Fibroblast of skin of left biceps (primary cell): ENCODE results near the gene PRAMEF20.
"Not testable (repeated sequence)": the region's sequence is repeated elsewhere in the genome, so short reads cannot be mapped to it uniquely, and the experiment has no call there.

Experiments used
- DNase-seq, 2 experiments: peaks; one replicate each; pipeline ENCODE4 v3.0.0-alpha.2; 2013; ENCODE audit warnings: low read depth in 2 of 2

The PRAMEF20 gene

GRCh38 chr1:13410150-13410549 lies at the start of gene PRAMEF20:
TSS of gene PRAMEF20 (plus strand) at chr1:13410450. CDS start at chr1:13416355, 5,905 bp downstream.
- not testable (repeated sequence) for DNase-seq

GRCh38 chr1:13362364-13362763 lies 47.9 kb upstream of the PRAMEF20 start:
- DNase-seq = not testable (repeated sequence)

- DNase-seq = not testable (repeated sequence)
These were observed 45.3 kb upstream of the PRAMEF20 start for GRCh38 chr1:13364928-13365327.

GRCh38 chr1:13366536-13366935 lies 43.7 kb upstream of the PRAMEF20 start:
- not testable (repeated sequence) for DNase-seq

- not testable (repeated sequence) for DNase-seq
These were observed 41.7 kb upstream of the PRAMEF20 start for GRCh38 chr1:13368544-13368943.

GRCh38 chr1:13378983-13379382 lies 31.3 kb upstream of the PRAMEF20 start:
- DNase-seq = not testable (repeated sequence)

- DNase-seq = not testable (repeated sequence)
These were observed 29.9 kb upstream of the PRAMEF20 start for GRCh38 chr1:13380380-13380779.

GRCh38 chr1:13389332-13389731 lies 20.9 kb upstream of the PRAMEF20 start, which contains the start of gene PRAMEF17:
TSS of gene PRAMEF17 (plus strand) at chr1:13389632. CDS start at chr1:13389658, 26 bp downstream.
- not testable (repeated sequence) for DNase-seq

- DNase-seq = not testable (repeated sequence)
These were observed 17.2 kb upstream of the PRAMEF20 start for GRCh38 chr1:13393004-13393403.

GRCh38 chr1:13394761-13395160 lies 15.5 kb upstream of the PRAMEF20 start:
- DNase-seq = not testable (repeated sequence)

GRCh38 chr1:13395311-13395710 lies 14.9 kb upstream of the PRAMEF20 start:
- DNase-seq = not testable (repeated sequence)

- DNase-seq = no peak
These were observed 2.4 kb upstream of the PRAMEF20 start for GRCh38 chr1:13407811-13408210.

GRCh38 chr1:13430495-13430894 lies 20.2 kb downstream of the PRAMEF20 start:
- DNase-seq = no peak

GRCh38 chr1:13432251-13432650 lies 22.0 kb downstream of the PRAMEF20 start:
- no peak for DNase-seq

GRCh38 chr1:13433694-13434358 lies 23.6 kb downstream of the PRAMEF20 start:
- DNase-seq = not testable (repeated sequence)

- DNase-seq = no peak
These were observed 25.2 kb downstream of the PRAMEF20 start for GRCh38 chr1:13435458-13435857.

- DNase-seq = not testable (repeated sequence)
These were observed 29.0 kb downstream of the PRAMEF20 start for GRCh38 chr1:13439104-13439783.

GRCh38 chr1:13443335-13443979 lies 33.2 kb downstream of the PRAMEF20 start:
- DNase-seq = no peak

GRCh38 chr1:13450204-13450603 lies 40.0 kb downstream of the PRAMEF20 start:
- no peak for DNase-seq

- no peak for DNase-seq
These were observed 41.2 kb downstream of the PRAMEF20 start for GRCh38 chr1:13451399-13451965.

GRCh38 chr1:13456904-13457532 lies 46.8 kb downstream of the PRAMEF20 start:
- no peak for DNase-seq

- no peak for DNase-seq
These were observed 51.7 kb downstream of the PRAMEF20 start for GRCh38 chr1:13461977-13462376.
